H9 (cell line): ENCODE data around the gene TMEM132D. TPM values are rescaled to one million over a fixed set of nuclear protein-coding genes. Genes with fewer than 3 reads are reported as not detected.

Experiments
- DNase-seq: peaks from one replicate; pipeline ENCODE4 v3.0.0-alpha.2; 2017
- H2AFZ ChIP-seq: one replicate; pipeline ENCODE4 v1.6.1; 2013; ENCODE audit warnings: mild to moderate bottlenecking, low read length, control low read depth, moderate library complexity
- H2AK5ac ChIP-seq: 2 replicates; pipeline ENCODE4 v1.6.1; 2013; ENCODE audit warnings: low read length, control low read depth, mixed read lengths; ENCODE audit not compliant: insufficient read length
- H2BK120ac ChIP-seq: one replicate; pipeline ENCODE4 v1.6.1; 2013; ENCODE audit warnings: low read depth, mild to moderate bottlenecking, low read length, control low read depth, inconsistent platforms; ENCODE audit not compliant: poor library complexity, severe bottlenecking
- H2BK12ac ChIP-seq: 2 replicates; pipeline ENCODE4 v1.6.1; 2013; ENCODE audit warnings: low read length, control low read depth, mixed read lengths, low read depth; ENCODE audit not compliant: insufficient read length
- H2BK15ac ChIP-seq: 2 replicates; pipeline ENCODE4 v1.6.1; 2013; ENCODE audit warnings: low read depth, low read length, control low read depth
- H2BK20ac ChIP-seq: one replicate; pipeline ENCODE4 v1.6.1; 2013; ENCODE audit warnings: low read depth, mild to moderate bottlenecking, low read length, control low read depth, inconsistent platforms; ENCODE audit not compliant: poor library complexity, severe bottlenecking
- H2BK5ac ChIP-seq: 2 replicates; pipeline ENCODE4 v1.6.1; 2013; ENCODE audit warnings: low read length, control low read depth, mixed read lengths; ENCODE audit not compliant: insufficient read length
- H3K14ac ChIP-seq: 2 replicates; pipeline ENCODE4 v1.6.1; 2013; ENCODE audit warnings: low read length, control low read depth; ENCODE audit not compliant: insufficient read depth
- H3K18ac ChIP-seq: 2 replicates; pipeline ENCODE4 v1.6.1; 2013; ENCODE audit warnings: low read depth, mild to moderate bottlenecking, mixed read lengths, low read length, control low read depth; ENCODE audit not compliant: insufficient read length
- H3K23ac ChIP-seq: 2 replicates; pipeline ENCODE4 v1.6.1; 2013; ENCODE audit warnings: low read length, control low read depth, mixed read lengths, low read depth; ENCODE audit not compliant: insufficient read length
- H3K23me2 ChIP-seq: 2 replicates; pipeline ENCODE4 v1.6.1; 2013; ENCODE audit warnings: low read depth, mild to moderate bottlenecking, mixed read lengths, low read length, control low read depth; ENCODE audit not compliant: insufficient read length, poor library complexity, severe bottlenecking
- H3K27ac ChIP-seq: 2 replicates; pipeline ENCODE4 v1.5.1; 2013; ENCODE audit warnings: low read length, control low read depth, mixed read lengths, low read depth; ENCODE audit not compliant: insufficient read length
- H3K27me3 ChIP-seq: 2 replicates; pipeline ENCODE4 v1.6.1; 2013; ENCODE audit warnings: low read length, control low read depth, inconsistent platforms; ENCODE audit not compliant: insufficient read depth
- H3K4ac ChIP-seq: 2 replicates; pipeline ENCODE4 v1.6.1; 2013; ENCODE audit warnings: low read depth, mild to moderate bottlenecking, control low read depth, inconsistent platforms, low read length, moderate library complexity
- H3K4me1 ChIP-seq: 2 replicates; pipeline ENCODE4 v1.6.1; 2013; ENCODE audit warnings: low read length, control low read depth, inconsistent platforms; ENCODE audit not compliant: insufficient read depth
- H3K4me2 ChIP-seq: 2 replicates; pipeline ENCODE4 v1.6.1; 2013; ENCODE audit warnings: low read length, control low read depth, mixed read lengths; ENCODE audit not compliant: insufficient read length, insufficient read depth
- H3K56ac ChIP-seq: 2 replicates; pipeline ENCODE4 v1.6.1; 2013; ENCODE audit warnings: low read depth, mild to moderate bottlenecking, mixed read lengths, low read length, control low read depth; ENCODE audit not compliant: insufficient read length
- H3K79me1 ChIP-seq: 2 replicates; pipeline ENCODE4 v1.6.1; 2013; ENCODE audit warnings: low read depth, mild to moderate bottlenecking, moderate library complexity, low read length, control low read depth, inconsistent platforms; ENCODE audit not compliant: insufficient read depth, poor library complexity, severe bottlenecking
- H3K79me2 ChIP-seq: 2 replicates; pipeline ENCODE4 v1.6.1; 2013; ENCODE audit warnings: low read length, control low read depth, inconsistent platforms; ENCODE audit not compliant: insufficient read depth
- H3K9ac ChIP-seq: 2 replicates; pipeline ENCODE4 v1.6.1; 2013; ENCODE audit warnings: low read length, control low read depth, mixed read lengths; ENCODE audit not compliant: insufficient read length; ENCODE audit errors: extremely low read depth
- H3K9me3 ChIP-seq: one replicate; pipeline ENCODE4 v1.6.1; 2013; ENCODE audit warnings: low read depth, low read length, inconsistent platforms; ENCODE audit not compliant: control insufficient read depth
- H3T11ph ChIP-seq: one replicate; pipeline ENCODE4 v1.6.1; 2013; ENCODE audit warnings: mild to moderate bottlenecking, low read length, control low read depth, inconsistent platforms
- H4K20me1 ChIP-seq: one replicate; pipeline ENCODE4 v1.6.1; 2013; ENCODE audit not compliant: control insufficient read depth, insufficient read length, insufficient read depth
- H4K5ac ChIP-seq: 2 replicates; pipeline ENCODE4 v1.6.1; 2013; ENCODE audit warnings: low read depth, mild to moderate bottlenecking, mixed read lengths, low read length, control low read depth; ENCODE audit not compliant: insufficient read length
- H4K8ac ChIP-seq: replicated peaks from 2 replicates; pipeline ENCODE4 v1.6.1; 2013; ENCODE audit warnings: low read length, control low read depth, mixed read lengths, low read depth; ENCODE audit not compliant: insufficient read length
- H4K91ac ChIP-seq: 2 replicates; pipeline ENCODE4 v1.6.1; 2013; ENCODE audit warnings: low read depth, mild to moderate bottlenecking, moderate library complexity, mixed read lengths, low read length, control low read depth; ENCODE audit not compliant: insufficient read length
- H3K27ac Mint-ChIP-seq, 3 experiments: 2 replicates in 2 of 3; 3 replicates in 1 of 3; pipeline ENCODE4 v1.8.0; 2020 to 2021; ENCODE audit warnings: mixed read lengths in 3 of 3, mild to moderate bottlenecking in 1 of 3, moderate library complexity in 1 of 3
- H3K27me3 Mint-ChIP-seq: 2 replicates; pipeline ENCODE4 v1.8.0; 2021; ENCODE audit warnings: low read depth, mild to moderate bottlenecking, moderate library complexity, mixed read lengths
- H3K36me3 Mint-ChIP-seq, 3 experiments: 2 replicates in 2 of 3; 3 replicates in 1 of 3; pipeline ENCODE4 v1.8.0; 2020 to 2021; ENCODE audit warnings: low read depth in 3 of 3, mixed read lengths in 3 of 3; ENCODE audit not compliant: insufficient read depth in 1 of 3
- H3K4me1 Mint-ChIP-seq, 2 experiments: 2 replicates each; pipeline ENCODE4 v1.8.0; 2020; ENCODE audit warnings: mixed read lengths in 2 of 2
- H3K4me3 Mint-ChIP-seq, 2 experiments: 2 replicates in 1 of 2; 3 replicates in 1 of 2; pipeline ENCODE4 v1.8.0; 2020 to 2021; ENCODE audit warnings: mild to moderate bottlenecking in 2 of 2, mixed read lengths in 2 of 2, moderate library complexity in 1 of 2
- H3K9me3 Mint-ChIP-seq, 2 experiments: 2 replicates in 1 of 2; 3 replicates in 1 of 2; pipeline ENCODE4 v1.8.0; 2020; ENCODE audit warnings: mild to moderate bottlenecking in 2 of 2, mixed read lengths in 2 of 2, moderate library complexity in 1 of 2
- WGBS: extraction: QIAGEN DNeasy Blood & Tissue Kit; methylation state at CpG from one replicate; pipeline ENCODE4 v1.1.7; 2013; ENCODE audit warnings: missing lambda C conversion rate, low lambda C conversion rate, mixed read lengths; ENCODE audit not compliant: insufficient read length; ENCODE audit errors: extremely low coverage; 5-methylcytosine and 5-hydroxymethylcytosine counted together
- total RNA-seq: library from RNA; stranded (reverse); gene quantifications from 2 replicates; pipeline ENCODE4 v1.2.1, GENCODE V29; 2021
- TF ChIP-seq, protein P1 (sequence below): fragments of 200-600 bp; sonication (generic); conservative IDR thresholded peaks from 3 replicates; pipeline ENCODE4 v1.8.0; 2021; ENCODE audit warnings: antibody characterized with exemption, mild to moderate bottlenecking

TMEM132D gene
- total RNA-seq, 1 experiment from 2014 or later = 6.1 TPM

DNA sequence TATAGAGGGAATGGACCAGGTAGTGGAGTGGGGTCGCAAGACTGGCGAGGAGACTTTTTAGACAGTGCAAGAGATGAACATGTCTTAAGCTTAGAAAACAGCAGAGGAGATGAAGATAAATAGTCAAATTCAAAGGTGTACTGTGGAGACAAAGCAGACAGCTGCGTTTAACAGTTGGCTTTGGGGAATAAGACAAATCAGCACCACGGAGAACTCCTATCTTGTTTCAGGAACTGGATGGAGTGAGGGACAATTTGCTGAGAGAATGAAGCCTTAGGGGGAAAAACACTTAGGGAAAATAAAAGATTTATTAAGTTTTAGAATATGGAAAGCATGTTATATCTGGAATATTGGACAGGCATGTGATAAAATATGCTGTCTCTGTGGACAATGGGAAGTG, 591.8 kb downstream of the TMEM132D start:
- Histone ChIP-seq H3K4me1 (no peaks in the 10 kb centered on the region; the same call in 1 of the 2 replicates), H2BK5ac (no peak overlapping the region), H2BK15ac (no peak overlapping the region), H4K20me1 (no peaks in the 10 kb centered on the region), H3K79me2 (no peaks in the 10 kb centered on the region), H4K8ac (no peak overlapping the region), H3K9me3 (no peaks in the 10 kb centered on the region), H2AFZ (no peak overlapping the region), H3K23ac (no peak overlapping the region), H2BK12ac (no peak overlapping the region), H2BK20ac (no peak overlapping the region), H2AK5ac (no peak overlapping the region), H2BK120ac (no peak overlapping the region), H3K9ac (no peak overlapping the region), H3K27ac (no peak overlapping the region), H3T11ph (no peak overlapping the region), H3K4me2 (no peak overlapping the region), H3K4ac (no peak overlapping the region), H3K23me2 (no peaks in the 10 kb centered on the region), H3K14ac (no peak overlapping the region), H3K56ac (no peak overlapping the region), H4K5ac (no peak overlapping the region), H4K91ac (no peak overlapping the region), H3K27me3 (no peaks in the 10 kb centered on the region), H3K18ac (no peak overlapping the region), H3K79me1 (no peaks in the 10 kb centered on the region)
- peaks cover 7 to 8% of the 10 kb centered on the region in 2 experiments; a peak in 3 of 4 replicates for H3K4me1 Mint-ChIP-seq
- DNase-seq = no peak
- peaks cover 2% of the 10 kb centered on the region in 2 experiments; a peak in 3 of 5 replicates for H3K9me3 Mint-ChIP-seq
- no peaks in the 10 kb centered on the region for H3K27me3 Mint-ChIP-seq
- H3K36me3 Mint-ChIP-seq = no peaks in the 10 kb centered on the region
- no CpG with 5 or more reads among the region's 4 CpGs for WGBS
- TF ChIP-seq, protein P1, sequence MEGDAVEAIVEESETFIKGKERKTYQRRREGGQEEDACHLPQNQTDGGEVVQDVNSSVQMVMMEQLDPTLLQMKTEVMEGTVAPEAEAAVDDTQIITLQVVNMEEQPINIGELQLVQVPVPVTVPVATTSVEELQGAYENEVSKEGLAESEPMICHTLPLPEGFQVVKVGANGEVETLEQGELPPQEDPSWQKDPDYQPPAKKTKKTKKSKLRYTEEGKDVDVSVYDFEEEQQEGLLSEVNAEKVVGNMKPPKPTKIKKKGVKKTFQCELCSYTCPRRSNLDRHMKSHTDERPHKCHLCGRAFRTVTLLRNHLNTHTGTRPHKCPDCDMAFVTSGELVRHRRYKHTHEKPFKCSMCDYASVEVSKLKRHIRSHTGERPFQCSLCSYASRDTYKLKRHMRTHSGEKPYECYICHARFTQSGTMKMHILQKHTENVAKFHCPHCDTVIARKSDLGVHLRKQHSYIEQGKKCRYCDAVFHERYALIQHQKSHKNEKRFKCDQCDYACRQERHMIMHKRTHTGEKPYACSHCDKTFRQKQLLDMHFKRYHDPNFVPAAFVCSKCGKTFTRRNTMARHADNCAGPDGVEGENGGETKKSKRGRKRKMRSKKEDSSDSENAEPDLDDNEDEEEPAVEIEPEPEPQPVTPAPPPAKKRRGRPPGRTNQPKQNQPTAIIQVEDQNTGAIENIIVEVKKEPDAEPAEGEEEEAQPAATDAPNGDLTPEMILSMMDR = no peak
- H3K4me3 Mint-ChIP-seq = no peak overlapping the region
- no peak overlapping the region for H3K27ac Mint-ChIP-seq
